Measurements from ENCODE around the gene GNG13.
"Not testable (repeated sequence)": the region's sequence is repeated elsewhere in the genome, so short reads cannot be mapped to it uniquely, and the experiment has no call there.

The GNG13 gene

GRCh38 chr16:799948-800833, at the start of gene GNG13:
Gene GNG13 (minus strand): TSS chr16:800734. CDS start chr16:799077, 1,657 bp downstream.
- DNase-seq: no peak

- no peak for DNase-seq
Observed at GRCh38 chr16:848510-849253, 48.1 kb upstream of the GNG13 start.

- no peak for DNase-seq
Observed at GRCh38 chr16:847681-848445, 47.3 kb upstream of the GNG13 start.

- DNase-seq: no peak
Observed at GRCh38 chr16:847151-847550, 46.6 kb upstream of the GNG13 start.

- no peak for DNase-seq
Observed at GRCh38 chr16:845351-845745, 44.8 kb upstream of the GNG13 start.

GRCh38 chr16:844638-845350, 44.3 kb upstream of the GNG13 start:
- no peak for DNase-seq

- no peak for DNase-seq
Observed at GRCh38 chr16:843771-844170, 43.2 kb upstream of the GNG13 start.

GRCh38 chr16:842711-843560, 42.4 kb upstream of the GNG13 start:
- no peak for DNase-seq

- no peak for DNase-seq
Observed at GRCh38 chr16:842061-842476, 41.5 kb upstream of the GNG13 start.

GRCh38 chr16:841455-842060, 41.0 kb upstream of the GNG13 start:
- DNase-seq: no peak

GRCh38 chr16:840561-841454, 40.3 kb upstream of the GNG13 start:
- DNase-seq: no peak

GRCh38 chr16:839643-840408, 39.3 kb upstream of the GNG13 start:
- DNase-seq: no peak

- DNase-seq: no peak
Observed at GRCh38 chr16:838741-839140, 38.2 kb upstream of the GNG13 start.

- DNase-seq: not testable (repeated sequence)
Observed at GRCh38 chr16:836822-837221, 36.3 kb upstream of the GNG13 start.

GRCh38 chr16:836221-836620, 35.7 kb upstream of the GNG13 start:
- DNase-seq: no peak

GRCh38 chr16:835373-835772, 34.8 kb upstream of the GNG13 start:
- DNase-seq: no peak

- DNase-seq: no peak
Observed at GRCh38 chr16:833411-833810, 32.9 kb upstream of the GNG13 start.

GRCh38 chr16:832652-833336, 32.3 kb upstream of the GNG13 start:
- no peak for DNase-seq

All from cortex of kidney (tissue), 1 donor.